Liver (tissue), 3 donors: ENCODE measurements around the gene SEC14L3.

Source experiments
- ATF3 ChIP-seq: IDR thresholded peaks from 2 replicates; pipeline ENCODE4 v1.6.1; 2016; ENCODE audit warnings: antibody characterized with exemption
- CTCF ChIP-seq: fragments of 150-350 bp; IDR thresholded peaks from 2 replicates; pipeline ENCODE4 v1.5.1; 2017; ENCODE audit warnings: improper control_type of control experiment, low read depth, low read length; ENCODE audit not compliant: missing input control
- EGR1 ChIP-seq, 2 donors: IDR thresholded peaks; 2 replicates each; pipeline ENCODE4 v1.6.1; 2016 to 2018; ENCODE audit warnings: antibody characterized with exemption in 2 of 2, low read depth in 2 of 2
- FOXA1 ChIP-seq: IDR thresholded peaks from 2 replicates; pipeline ENCODE4 v1.6.1; 2016; ENCODE audit warnings: antibody characterized with exemption
- GABPA ChIP-seq, 2 donors: IDR thresholded peaks in 1 of 2; conservative IDR thresholded peaks in 1 of 2; 2 replicates each; pipeline ENCODE4 v1.6.1; 2016; ENCODE audit warnings: antibody characterized with exemption in 2 of 2, mild to moderate bottlenecking in 1 of 2, moderate library complexity in 1 of 2
- JUND ChIP-seq, 2 donors: IDR thresholded peaks; 2 replicates each; pipeline ENCODE4 v1.6.1; 2016; ENCODE audit warnings: antibody characterized with exemption in 2 of 2
- RAD21 ChIP-seq, 2 donors: IDR thresholded peaks; 2 replicates each; pipeline ENCODE4 v1.6.1; 2016; ENCODE audit warnings: antibody characterized with exemption in 2 of 2, mild to moderate bottlenecking in 2 of 2
- REST ChIP-seq: IDR thresholded peaks from 2 replicates; pipeline ENCODE4 v1.6.1; 2016; ENCODE audit warnings: antibody characterized with exemption, mild to moderate bottlenecking
- RXRA ChIP-seq, 2 donors: IDR thresholded peaks; 2 replicates each; pipeline ENCODE4 v1.6.1; 2017 to 2018; ENCODE audit warnings: antibody characterized with exemption in 2 of 2, mild to moderate bottlenecking in 1 of 2
- TAF1 ChIP-seq: conservative IDR thresholded peaks from 2 replicates; pipeline ENCODE4 v1.6.1; 2016; ENCODE audit warnings: antibody characterized with exemption, mild to moderate bottlenecking
- YY1 ChIP-seq: IDR thresholded peaks from 2 replicates; pipeline ENCODE4 v1.6.1; 2016; ENCODE audit warnings: antibody characterized with exemption, mild to moderate bottlenecking
- TF ChIP-seq, protein P1 (sequence below): IDR thresholded peaks from 2 replicates; pipeline ENCODE4 v1.6.1; 2016; ENCODE audit warnings: antibody characterized with exemption
- donor health status: healthy.
- donor health status: healthy.

DNA sequence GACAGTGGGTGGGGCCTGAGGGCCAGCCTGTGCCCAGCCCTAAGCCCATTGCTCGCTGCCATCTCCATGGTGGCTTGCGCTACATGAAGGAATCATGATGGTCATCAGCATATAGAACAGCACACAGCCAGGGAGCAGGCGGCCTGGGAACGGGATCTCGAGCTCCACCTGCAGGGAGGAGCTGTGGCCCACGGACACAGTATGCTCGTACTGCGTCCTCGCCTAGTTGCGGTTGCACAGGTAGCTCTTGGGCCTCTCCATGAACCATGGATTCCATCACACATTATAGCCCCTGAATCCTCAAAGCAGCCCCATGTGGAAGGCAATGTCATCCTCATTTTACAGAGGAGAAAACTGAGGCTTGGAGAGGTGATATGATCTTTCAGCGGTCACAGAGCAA lies 18.6 kb upstream of the SEC14L3 start:
- TF ChIP-seq REST (no peak), TAF1 (no peak), RAD21 (IDR thresholded peaks at IDR 0.05) (no peak), CTCF (no peak), ATF3 (no peak), JUND (IDR thresholded peaks at IDR 0.05) (no peak), YY1 (no peak), FOXA1 (no peak), GABPA (IDR thresholded peaks at IDR 0.05 in 1 of 2, conservative IDR thresholded peaks at IDR 0.05 in 1 of 2) (no peak), EGR1 (IDR thresholded peaks at IDR 0.05; ENCODE audit: low read depth in 2 of 2) (no peak), RXRA (IDR thresholded peaks at IDR 0.05) (no peak)
- TF ChIP-seq, protein P1, sequence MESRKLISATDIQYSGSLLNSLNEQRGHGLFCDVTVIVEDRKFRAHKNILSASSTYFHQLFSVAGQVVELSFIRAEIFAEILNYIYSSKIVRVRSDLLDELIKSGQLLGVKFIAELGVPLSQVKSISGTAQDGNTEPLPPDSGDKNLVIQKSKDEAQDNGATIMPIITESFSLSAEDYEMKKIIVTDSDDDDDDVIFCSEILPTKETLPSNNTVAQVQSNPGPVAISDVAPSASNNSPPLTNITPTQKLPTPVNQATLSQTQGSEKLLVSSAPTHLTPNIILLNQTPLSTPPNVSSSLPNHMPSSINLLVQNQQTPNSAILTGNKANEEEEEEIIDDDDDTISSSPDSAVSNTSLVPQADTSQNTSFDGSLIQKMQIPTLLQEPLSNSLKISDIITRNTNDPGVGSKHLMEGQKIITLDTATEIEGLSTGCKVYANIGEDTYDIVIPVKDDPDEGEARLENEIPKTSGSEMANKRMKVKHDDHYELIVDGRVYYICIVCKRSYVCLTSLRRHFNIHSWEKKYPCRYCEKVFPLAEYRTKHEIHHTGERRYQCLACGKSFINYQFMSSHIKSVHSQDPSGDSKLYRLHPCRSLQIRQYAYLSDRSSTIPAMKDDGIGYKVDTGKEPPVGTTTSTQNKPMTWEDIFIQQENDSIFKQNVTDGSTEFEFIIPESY = no peak
